HG03571 (cell line): ENCODE measurements around the gene RSPH3.
"Not testable (repeated sequence)": the region's sequence is repeated elsewhere in the genome, so short reads cannot be mapped to it uniquely, and the experiment has no call there.

Experiments used
- ATAC-seq: cut with Tn5 transposase; IDR thresholded peaks from one replicate; pipeline ENCODE4 v1.9.1; 2021; ENCODE audit not compliant: unreplicated experiment

The RSPH3 gene

GRCh38 chr6:158978757-158979156 lies 21.2 kb downstream of the RSPH3 start:
- no peak for ATAC-seq

DNA sequence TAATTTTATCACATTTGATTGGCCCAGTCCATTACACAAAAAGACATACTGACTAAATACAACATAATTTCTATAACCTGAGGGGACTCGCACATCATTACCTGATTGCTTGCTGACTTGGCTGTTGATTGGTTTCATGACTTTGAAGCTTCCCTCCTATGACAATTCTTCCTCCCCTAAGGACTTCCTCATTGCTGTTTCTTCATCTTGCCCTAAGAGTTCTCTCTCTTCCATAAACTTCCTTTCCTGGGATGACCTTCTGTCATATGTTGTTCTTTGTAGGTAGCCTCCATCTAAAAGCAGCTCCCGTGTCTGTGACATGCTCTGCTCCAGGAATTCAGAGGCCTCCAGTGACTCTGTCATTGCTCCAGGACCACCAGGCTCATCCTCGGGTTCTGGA lies 22.6 kb downstream of the RSPH3 start:
- ATAC-seq = no peak

DNA sequence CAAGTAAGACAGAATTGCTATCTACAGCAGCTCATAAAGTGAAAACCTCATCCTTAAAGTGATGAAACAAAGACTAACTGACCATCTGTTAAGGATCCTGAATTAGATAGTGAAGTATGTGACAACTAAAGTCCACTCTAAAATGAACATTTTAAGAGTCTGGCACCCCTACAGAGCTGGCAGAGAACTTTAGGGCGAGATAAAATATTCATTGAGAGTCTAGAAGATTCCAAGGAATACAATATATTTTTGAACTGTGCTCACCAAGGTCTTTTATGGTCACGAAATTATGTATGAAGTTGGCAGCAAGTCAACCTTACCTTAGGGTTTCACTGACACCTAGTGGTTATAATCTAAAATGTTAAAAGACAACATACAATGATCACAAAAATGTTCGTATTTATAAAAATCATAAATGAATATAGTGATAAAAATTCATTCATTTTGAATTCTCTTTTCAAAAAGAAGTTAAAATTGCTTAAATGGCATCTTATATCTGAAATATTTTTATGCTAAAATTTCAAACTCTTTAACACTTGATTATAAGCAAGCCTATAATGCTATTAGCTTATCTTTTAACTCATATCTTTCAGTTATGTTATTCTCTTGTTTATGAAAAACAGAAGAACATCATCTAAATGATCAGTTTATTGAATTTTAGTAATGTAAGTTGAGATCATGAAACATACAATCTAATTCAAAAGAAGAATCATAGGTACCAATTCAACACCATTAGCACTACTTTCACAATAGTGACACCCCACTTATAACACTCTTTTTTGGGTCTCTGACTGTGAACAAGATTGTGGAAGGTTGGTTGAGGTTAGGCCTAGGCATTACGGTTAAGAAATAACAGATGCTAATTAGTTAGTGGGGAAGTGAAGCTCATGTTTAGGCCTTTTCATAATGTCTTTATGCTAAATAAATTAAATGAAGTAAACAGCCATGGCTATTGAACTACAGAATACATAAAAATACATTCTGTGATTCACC lies 27.5 kb downstream of the RSPH3 start:
- ATAC-seq = no peak

- no peak for ATAC-seq
Observed at GRCh38 chr6:158970640-158971275, 29.2 kb downstream of the RSPH3 start.

- ATAC-seq = no peak
Observed at GRCh38 chr6:158969148-158969547, 30.9 kb downstream of the RSPH3 start.

- ATAC-seq = no peak
Observed at GRCh38 chr6:158963020-158963808, 36.8 kb downstream of the RSPH3 start.

DNA sequence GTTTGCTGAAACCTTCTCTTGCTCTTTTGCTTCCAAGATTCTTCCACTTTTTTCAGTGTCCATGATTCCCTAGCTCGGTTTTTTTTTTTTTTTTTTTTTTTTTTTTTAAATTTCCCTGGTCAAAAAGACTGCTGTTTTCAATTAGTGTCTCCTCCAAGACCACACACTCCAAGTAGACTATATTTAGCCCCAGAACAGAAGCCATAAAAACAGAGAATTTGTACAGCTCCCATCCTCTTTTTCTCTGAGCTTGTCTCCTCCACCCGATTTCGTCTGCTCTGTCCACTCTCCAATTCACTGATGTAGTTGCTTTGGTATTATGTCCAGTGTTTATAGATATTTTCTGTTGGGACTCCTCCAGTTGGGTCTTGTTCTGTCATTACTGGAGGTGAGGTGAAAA lies 37.6 kb downstream of the RSPH3 start:
- ATAC-seq = no peak

- no peak for ATAC-seq
Observed at GRCh38 chr6:158960026-158960425, 40.0 kb downstream of the RSPH3 start.

DNA sequence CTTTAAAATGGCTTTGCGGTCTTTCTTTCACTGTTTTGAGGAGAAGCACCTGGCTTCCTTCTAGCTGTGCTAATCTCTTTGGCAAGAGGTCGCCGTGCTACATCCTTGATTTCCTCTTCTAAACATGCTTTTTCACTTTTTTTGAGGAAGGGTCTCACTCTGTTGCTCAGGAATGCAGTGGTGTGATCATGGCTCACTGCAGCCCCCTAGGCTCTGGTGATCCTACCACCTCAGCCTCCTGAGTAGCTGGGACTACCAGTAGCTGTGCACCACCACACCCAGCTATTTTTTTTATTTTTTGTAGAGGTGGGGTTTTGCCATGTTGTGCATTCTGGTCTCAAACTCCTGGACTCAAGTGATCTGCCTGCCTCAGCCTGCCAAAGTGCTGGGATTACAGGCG lies 40.5 kb downstream of the RSPH3 start:
- ATAC-seq = no peak

DNA sequence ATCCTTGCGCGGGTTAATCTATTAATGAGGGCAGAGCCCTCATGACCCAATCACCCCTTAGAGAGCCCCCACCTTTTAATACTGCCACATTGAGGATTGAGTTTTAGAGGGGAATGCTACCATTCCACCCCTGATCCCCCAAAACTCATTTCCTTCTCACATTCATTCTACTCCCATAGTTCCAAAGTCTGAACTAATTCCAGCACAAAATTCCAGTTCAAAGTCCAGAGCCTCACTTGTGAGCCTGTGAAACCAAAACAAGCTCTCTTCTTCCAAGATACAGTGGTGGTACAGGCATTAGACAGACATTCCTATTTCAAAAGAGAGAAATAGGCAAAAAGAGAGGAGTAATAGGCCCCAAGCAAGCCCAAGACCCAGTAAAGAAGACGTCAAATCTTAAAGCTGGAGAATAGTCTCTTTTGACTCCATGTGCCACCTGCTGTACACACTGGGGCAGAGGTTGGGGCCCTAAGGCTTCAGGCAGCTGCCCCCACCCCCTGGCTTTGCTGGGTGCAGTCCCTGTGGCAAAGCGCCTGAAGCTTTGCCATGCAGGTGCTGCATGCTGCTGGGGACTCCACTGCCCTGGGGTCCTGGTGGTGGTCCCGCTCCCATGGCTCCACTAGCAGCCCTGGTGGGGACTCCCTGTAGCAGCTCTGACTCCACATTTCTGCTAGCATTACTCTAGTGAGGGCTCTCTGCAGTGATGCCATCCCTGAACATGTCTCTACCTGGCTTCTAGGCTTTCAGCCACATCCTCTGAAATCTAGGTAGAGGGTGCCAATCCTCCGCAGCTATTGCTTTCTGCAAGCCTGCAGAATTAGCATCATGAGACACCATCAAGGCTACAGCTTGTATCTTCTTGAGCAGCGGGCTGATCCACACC lies 41.3 kb downstream of the RSPH3 start:
- no peak for ATAC-seq

GRCh38 chr6:158955255-158955654 lies 44.7 kb downstream of the RSPH3 start:
- ATAC-seq = no peak

DNA sequence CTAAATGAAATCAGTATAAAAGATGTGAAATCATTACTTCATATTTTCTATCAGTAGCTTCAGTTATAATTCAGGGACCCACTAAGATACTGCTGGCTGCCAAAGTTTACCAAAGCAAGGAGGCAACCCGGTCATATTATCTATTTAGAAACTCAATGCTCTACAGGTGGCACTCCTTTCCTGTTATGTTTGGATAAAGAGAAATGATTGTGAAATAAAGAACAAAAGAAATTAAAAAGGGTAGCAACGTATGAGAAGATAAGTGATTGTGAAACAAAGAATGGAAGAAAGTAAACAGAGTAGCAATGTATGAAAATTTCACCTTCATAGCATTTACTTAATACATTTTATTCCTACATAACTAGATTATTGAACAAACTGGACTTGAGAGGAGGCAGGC lies 45.2 kb downstream of the RSPH3 start:
- no peak for ATAC-seq

DNA sequence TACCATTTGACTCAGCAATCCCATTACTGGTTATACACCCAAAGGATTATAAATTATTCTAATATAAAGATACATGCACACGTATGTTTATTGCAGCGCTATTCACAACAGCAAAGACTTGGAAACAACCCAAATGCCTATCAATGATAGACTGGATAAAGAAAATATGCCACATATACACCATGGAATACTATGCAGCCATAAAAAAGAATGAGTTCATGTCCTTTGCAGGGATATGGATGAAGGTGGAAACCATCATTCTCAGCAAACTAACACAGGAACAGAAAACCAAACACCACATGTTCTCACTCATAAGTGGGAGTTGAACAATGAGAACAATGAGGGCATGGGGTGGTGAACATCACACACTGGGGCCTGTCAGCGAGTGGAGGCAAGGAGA lies 48.0 kb downstream of the RSPH3 start:
- not testable (repeated sequence) for ATAC-seq

- ATAC-seq = not testable (repeated sequence)
Observed at GRCh38 chr6:158951565-158951964, 48.4 kb downstream of the RSPH3 start.

GRCh38 chr6:158947284-158947683 lies 52.7 kb downstream of the RSPH3 start:
- ATAC-seq = no peak

GRCh38 chr6:158943380-158944032 lies 56.5 kb downstream of the RSPH3 start:
- no peak for ATAC-seq

GRCh38 chr6:158942349-158942748 lies 57.7 kb downstream of the RSPH3 start:
- no peak for ATAC-seq

DNA sequence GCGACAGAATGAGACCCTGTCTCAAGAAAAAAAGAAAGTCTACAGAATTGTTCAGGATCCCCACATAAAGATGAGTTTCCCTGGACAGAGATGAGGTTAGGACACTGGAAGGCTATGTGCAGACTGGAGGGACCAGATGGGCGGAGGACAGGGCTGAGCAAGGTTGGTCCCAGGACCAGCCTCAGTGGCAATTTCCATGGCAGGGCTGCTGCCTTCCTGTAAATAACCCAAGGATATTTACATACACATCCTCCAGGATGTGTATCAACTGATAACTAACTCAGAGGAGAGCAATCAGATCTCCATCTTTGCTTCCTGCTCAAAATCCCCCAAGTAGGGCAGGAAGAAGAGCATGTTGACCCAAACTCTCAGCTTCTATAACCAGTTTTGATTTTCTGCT lies 58.8 kb downstream of the RSPH3 start:
- ATAC-seq = no peak

DNA sequence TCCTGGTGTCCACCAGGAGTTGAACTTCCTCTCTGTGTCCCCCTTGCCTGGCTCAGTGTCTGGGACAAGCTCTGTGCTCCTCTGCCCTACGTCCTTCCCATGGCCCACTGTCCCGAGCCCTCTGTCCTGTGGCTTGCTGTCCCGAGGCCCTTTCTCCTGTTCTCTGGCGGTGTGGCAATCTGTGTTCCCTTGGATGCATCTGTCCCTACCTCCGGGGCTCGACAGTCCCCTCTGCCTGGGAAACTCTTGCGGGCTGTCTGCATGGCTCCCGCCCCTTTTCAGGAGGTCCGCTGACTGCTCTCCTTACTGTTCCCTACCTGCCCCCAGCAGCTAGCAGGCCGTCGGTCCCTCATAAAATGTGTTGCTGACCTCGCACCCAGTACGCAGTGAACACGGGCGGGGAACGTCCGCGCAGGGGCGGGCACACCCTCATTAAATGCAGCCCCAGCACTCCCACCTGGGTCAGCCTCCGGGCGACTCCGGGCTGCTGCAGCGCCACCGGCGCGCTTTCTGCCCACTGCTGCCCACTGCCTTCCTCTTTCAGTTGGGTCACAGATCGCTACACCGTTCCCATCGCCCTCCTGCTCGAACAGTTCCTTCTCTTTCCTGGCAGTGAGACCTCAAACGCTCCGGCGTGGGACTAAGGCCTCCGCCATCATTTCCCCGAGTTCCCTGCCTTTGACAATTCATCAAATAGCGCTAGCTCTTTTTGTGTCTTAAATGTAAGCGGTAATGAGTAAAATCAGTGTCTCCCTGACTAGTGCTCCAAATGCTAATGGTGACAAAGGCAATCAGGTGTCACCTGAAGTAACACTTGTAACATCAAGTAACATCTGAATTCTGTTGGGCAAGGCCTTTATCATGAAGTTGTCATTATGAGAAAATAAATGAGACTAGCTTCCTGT lies 60.5 kb downstream of the RSPH3 start:
- ATAC-seq = no peak
